GM13976 (cell line): ENCODE results near the gene MPO.

ENCODE experiments used
- DNase-seq: peaks from one replicate; pipeline ENCODE4 v3.0.0; 2012; ENCODE audit warnings: low spot score
- CTCF ChIP-seq: IDR thresholded peaks from 2 replicates; pipeline ENCODE4 v1.5.1; 2012; ENCODE audit warnings: borderline replicate concordance, mild to moderate bottlenecking; ENCODE audit not compliant: insufficient read depth; ENCODE audit errors: extremely low read depth, missing control alignments, control extremely low read depth
- in situ Hi-C: fragments of 300-500 bp; cut with MboI; formaldehyde crosslinking; loops from one replicate; pipeline ENCODE4 v1.12.0; 2022; ENCODE audit warnings: low sequenced_read_pairs, mixed read lengths, inconsistent platforms; ENCODE audit not compliant: unreplicated experiment

The MPO gene

GRCh38 chr17:58228679-58229078, 52.1 kb downstream of the MPO start:
- TF ChIP-seq CTCF: no peak
- in situ Hi-C loops: no loop called here
- DNase-seq: no peak

GRCh38 chr17:58227733-58228132, 53.0 kb downstream of the MPO start:
- no peak for TF ChIP-seq CTCF
- in situ Hi-C loops: no loop called here
- DNase-seq: no peak

- no peak for TF ChIP-seq CTCF
- in situ Hi-C loops: no loop called here
- no peak for DNase-seq
These were observed 56.4 kb downstream of the MPO start for GRCh38 chr17:58224315-58224714.
